Measurements from ENCODE around the gene TRUB1.

The TRUB1 gene

GRCh38 chr10:114908896-114909295 lies 29.1 kb upstream of the TRUB1 start:
- no peaks in the 10 kb centered on the region for H3F3A ChIP-seq (ENCODE audit: insufficient read depth, low read length)
- TF ChIP-seq EZH2phosphoT487 (IDR thresholded peaks at IDR 0.05; ENCODE audit: low read length) (no peak), CTCF (IDR thresholded peaks at IDR 0.05; ENCODE audit: low read length) (no peak), EZH2 (optimal IDR thresholded peaks at IDR 0.05; ENCODE audit: low read depth, low read length) (no peak)
- no peak overlapping the region for H3K4me2 ChIP-seq (ENCODE audit: low read depth, low read length)
- DNase-seq = no peak
- no peaks in the 10 kb centered on the region for H3K36me3 ChIP-seq (replicated peaks; ENCODE audit: insufficient read depth, low read length)
- no peak overlapping the region for H2AFZ ChIP-seq (ENCODE audit: low read length)
- no peaks in the 10 kb centered on the region for H4K20me1 ChIP-seq (ENCODE audit: insufficient read depth, low read length)
- H3K27ac ChIP-seq (ENCODE audit: low read length) = no peak overlapping the region
- no peaks in the 10 kb centered on the region for H3K9me3 ChIP-seq (replicated peaks; ENCODE audit: insufficient read depth, low read length)
- H3K9me2 ChIP-seq (replicated peaks; ENCODE audit: insufficient read depth, low read length) = no peaks in the 10 kb centered on the region
- H3K27me3 ChIP-seq (replicated peaks; ENCODE audit: insufficient read depth, low read length) = no peaks in the 10 kb centered on the region
- no peak overlapping the region for H3K9ac ChIP-seq (ENCODE audit: low read length)
- no peaks in the 10 kb centered on the region for H3K4me1 ChIP-seq (ENCODE audit: low read length)
- H3K79me2 ChIP-seq (ENCODE audit: low read length) = no peaks in the 10 kb centered on the region
- no peak overlapping the region for H3K4me3 ChIP-seq (ENCODE audit: low read length)

- Histone ChIP-seq H3K9me2 (replicated peaks; ENCODE audit: insufficient read depth, low read length) (no peaks in the 10 kb centered on the region), H3K36me3 (replicated peaks; ENCODE audit: insufficient read depth, low read length) (no peaks in the 10 kb centered on the region), H3K4me2 (ENCODE audit: low read depth, low read length) (no peak overlapping the region), H3K4me3 (ENCODE audit: low read length) (no peak overlapping the region), H3K4me1 (ENCODE audit: low read length) (no peaks in the 10 kb centered on the region), H3K79me2 (ENCODE audit: low read length) (no peaks in the 10 kb centered on the region), H4K20me1 (ENCODE audit: insufficient read depth, low read length) (no peaks in the 10 kb centered on the region), H3K27ac (ENCODE audit: low read length) (no peak overlapping the region), H3K9me3 (replicated peaks; ENCODE audit: insufficient read depth, low read length) (no peaks in the 10 kb centered on the region), H3F3A (ENCODE audit: insufficient read depth, low read length) (no peaks in the 10 kb centered on the region), H2AFZ (ENCODE audit: low read length) (no peak overlapping the region), H3K27me3 (replicated peaks; ENCODE audit: insufficient read depth, low read length) (no peaks in the 10 kb centered on the region), H3K9ac (ENCODE audit: low read length) (no peak overlapping the region)
- DNase-seq = no peak
- TF ChIP-seq EZH2phosphoT487 (IDR thresholded peaks at IDR 0.05; ENCODE audit: low read length) = no peak
- no peak for TF ChIP-seq CTCF (IDR thresholded peaks at IDR 0.05; ENCODE audit: low read length)
- TF ChIP-seq EZH2 (optimal IDR thresholded peaks at IDR 0.05; ENCODE audit: low read depth, low read length) = no peak
Observed at GRCh38 chr10:114911052-114911711, 26.8 kb upstream of the TRUB1 start.

GRCh38 chr10:114911801-114912469 lies 26.1 kb upstream of the TRUB1 start:
- Histone ChIP-seq H3K4me2 (ENCODE audit: low read depth, low read length) (no peak overlapping the region), H3K36me3 (replicated peaks; ENCODE audit: insufficient read depth, low read length) (no peaks in the 10 kb centered on the region), H2AFZ (ENCODE audit: low read length) (no peak overlapping the region)

More at GRCh38 chr10:114911801-114912469, 26.1 kb upstream of the TRUB1 start:
- H3K9ac ChIP-seq (ENCODE audit: low read length) = no peak overlapping the region
- H3F3A ChIP-seq (ENCODE audit: insufficient read depth, low read length) = no peaks in the 10 kb centered on the region
- TF ChIP-seq EZH2phosphoT487 (IDR thresholded peaks at IDR 0.05; ENCODE audit: low read length) (no peak), CTCF (IDR thresholded peaks at IDR 0.05; ENCODE audit: low read length) (no peak), EZH2 (optimal IDR thresholded peaks at IDR 0.05; ENCODE audit: low read depth, low read length) (no peak)
- DNase-seq = no peak
- no peaks in the 10 kb centered on the region for H4K20me1 ChIP-seq (ENCODE audit: insufficient read depth, low read length)
- no peak overlapping the region for H3K27ac ChIP-seq (ENCODE audit: low read length)
- no peaks in the 10 kb centered on the region for H3K79me2 ChIP-seq (ENCODE audit: low read length)
- no peaks in the 10 kb centered on the region for H3K9me2 ChIP-seq (replicated peaks; ENCODE audit: insufficient read depth, low read length)
- H3K4me1 ChIP-seq (ENCODE audit: low read length) = no peaks in the 10 kb centered on the region
- H3K9me3 ChIP-seq (replicated peaks; ENCODE audit: insufficient read depth, low read length) = no peaks in the 10 kb centered on the region
- H3K4me3 ChIP-seq (ENCODE audit: low read length) = no peak overlapping the region
- H3K27me3 ChIP-seq (replicated peaks; ENCODE audit: insufficient read depth, low read length) = no peaks in the 10 kb centered on the region
